GM18526 (cell line): ENCODE data around the gene KDM1B.

Source experiments
- POLR2A ChIP-seq: IDR thresholded peaks from 3 replicates; pipeline ENCODE4 v1.6.1; 2011; ENCODE audit not compliant: insufficient read length; ENCODE audit errors: extremely low read depth

KDM1B gene, protein sequence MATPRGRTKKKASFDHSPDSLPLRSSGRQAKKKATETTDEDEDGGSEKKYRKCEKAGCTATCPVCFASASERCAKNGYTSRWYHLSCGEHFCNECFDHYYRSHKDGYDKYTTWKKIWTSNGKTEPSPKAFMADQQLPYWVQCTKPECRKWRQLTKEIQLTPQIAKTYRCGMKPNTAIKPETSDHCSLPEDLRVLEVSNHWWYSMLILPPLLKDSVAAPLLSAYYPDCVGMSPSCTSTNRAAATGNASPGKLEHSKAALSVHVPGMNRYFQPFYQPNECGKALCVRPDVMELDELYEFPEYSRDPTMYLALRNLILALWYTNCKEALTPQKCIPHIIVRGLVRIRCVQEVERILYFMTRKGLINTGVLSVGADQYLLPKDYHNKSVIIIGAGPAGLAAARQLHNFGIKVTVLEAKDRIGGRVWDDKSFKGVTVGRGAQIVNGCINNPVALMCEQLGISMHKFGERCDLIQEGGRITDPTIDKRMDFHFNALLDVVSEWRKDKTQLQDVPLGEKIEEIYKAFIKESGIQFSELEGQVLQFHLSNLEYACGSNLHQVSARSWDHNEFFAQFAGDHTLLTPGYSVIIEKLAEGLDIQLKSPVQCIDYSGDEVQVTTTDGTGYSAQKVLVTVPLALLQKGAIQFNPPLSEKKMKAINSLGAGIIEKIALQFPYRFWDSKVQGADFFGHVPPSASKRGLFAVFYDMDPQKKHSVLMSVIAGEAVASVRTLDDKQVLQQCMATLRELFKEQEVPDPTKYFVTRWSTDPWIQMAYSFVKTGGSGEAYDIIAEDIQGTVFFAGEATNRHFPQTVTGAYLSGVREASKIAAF

DNA sequence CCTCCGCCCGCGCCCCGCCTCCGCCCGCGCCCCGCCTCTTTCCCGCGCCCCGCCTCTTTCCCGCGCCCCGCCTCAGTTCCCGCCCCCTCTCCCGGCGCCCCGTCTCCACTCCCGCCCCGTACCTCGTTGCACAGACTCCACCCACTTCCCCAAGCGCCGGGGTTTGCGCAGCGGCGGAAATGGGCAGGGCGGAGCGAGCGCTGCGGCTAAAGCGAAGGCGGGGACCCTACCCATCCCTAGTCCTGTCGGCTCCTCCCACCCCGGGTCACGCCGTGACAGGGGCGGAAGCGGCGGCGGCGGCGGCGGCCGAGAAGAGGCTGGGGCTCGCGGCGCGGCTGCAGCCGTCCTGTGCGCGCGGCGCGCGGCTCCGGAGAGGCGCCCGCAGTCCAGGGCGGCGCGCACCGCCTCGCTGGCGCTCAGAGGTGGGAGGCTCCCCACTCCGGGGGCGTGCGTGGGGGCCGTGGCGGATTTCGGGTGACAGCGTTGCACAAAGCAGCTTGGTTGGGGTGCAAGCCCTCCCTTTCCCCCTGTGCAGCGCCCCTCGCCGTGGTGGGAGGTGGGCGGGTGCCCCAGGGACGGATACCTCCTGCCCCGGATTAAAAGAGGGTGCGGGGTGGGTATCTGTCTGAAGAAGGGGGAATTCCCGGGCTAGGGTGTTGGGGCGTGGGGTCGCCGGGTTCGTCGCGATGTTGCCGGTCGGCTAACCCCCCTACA is at the start of gene KDM1B:
TSS of gene KDM1B (plus strand) at position 273 of the 714 bp plus-strand sequence. CDS start 4,474 bp downstream, outside the sequence.
- peak; percentile 55 for TF ChIP-seq POLR2A

DNA sequence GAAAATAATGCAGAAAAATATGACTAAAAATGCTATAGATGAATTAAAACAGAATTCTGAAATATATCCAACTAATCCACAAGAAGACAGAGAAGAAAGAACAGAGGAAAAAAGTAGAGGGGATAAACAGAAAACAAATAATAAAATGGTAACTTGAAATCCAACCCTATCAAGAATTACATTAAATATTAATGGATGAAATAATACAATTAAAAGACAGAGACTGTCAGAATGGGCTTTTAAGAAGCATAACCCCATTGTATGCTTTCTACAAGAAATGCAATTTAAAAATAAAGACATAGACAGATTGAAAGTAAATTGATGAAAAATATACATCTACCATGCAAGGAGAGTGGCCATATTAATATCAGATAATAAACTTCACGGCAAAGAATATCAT is 48.2 kb upstream of the KDM1B start:
- TF ChIP-seq POLR2A, result no peak

DNA sequence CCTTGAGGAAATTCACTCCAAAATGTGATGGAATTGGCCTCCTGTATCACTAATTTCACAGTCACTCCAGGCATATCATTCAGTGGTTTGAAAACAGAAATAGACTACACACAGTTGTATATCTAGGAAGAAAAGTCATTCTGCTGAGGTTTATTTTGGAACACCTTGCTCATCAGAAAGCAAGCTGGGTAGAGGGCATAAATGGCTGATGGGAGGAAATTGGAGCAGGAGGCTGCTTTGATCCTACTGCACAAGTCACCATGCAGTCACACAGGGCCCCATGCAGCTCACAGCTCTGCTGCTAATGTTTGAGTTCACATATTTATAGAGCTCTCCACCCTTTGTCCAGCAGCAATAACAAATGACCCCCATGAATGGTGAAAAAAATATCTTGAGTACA is 45.1 kb upstream of the KDM1B start:
- no peak for TF ChIP-seq POLR2A

DNA sequence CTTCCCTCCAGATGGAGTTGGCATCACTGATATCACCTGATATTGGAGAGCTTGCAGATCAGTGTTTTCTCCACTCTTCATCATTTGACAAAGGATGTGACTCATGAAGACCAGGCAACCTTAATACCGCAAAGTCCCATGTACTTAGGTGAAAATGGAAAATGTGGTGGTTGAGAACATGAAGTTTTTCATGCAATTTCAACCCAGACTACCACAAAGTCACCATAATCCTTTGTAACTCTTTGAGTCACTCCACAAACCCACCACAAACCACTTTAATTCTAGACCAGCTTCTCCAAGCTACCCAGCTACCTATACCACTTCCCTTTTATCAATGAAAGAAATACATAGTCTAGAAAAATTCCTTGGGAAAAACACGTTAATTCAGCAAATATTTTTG is 39.9 kb upstream of the KDM1B start:
- TF ChIP-seq POLR2A, result no peak

DNA sequence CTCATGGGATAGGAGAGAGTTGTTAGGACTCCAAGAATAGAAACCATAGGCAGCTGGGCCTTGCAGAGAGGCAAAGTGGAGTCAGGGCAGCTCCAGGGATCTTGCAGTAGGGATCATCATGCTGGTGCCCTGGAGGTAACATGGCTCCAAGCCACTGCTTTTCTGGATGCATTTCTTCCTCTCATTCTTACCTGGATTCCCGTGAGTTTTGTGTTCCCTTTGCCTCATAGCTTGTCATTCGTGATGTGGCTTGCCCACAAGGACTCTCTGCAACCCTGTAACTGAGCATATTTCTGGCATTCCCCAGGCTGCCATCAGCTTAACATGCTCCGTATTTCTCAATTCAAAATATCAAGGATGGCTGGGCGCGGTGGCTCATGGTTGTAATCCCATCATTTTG is 38.1 kb upstream of the KDM1B start:
- TF ChIP-seq POLR2A, result no peak

DNA sequence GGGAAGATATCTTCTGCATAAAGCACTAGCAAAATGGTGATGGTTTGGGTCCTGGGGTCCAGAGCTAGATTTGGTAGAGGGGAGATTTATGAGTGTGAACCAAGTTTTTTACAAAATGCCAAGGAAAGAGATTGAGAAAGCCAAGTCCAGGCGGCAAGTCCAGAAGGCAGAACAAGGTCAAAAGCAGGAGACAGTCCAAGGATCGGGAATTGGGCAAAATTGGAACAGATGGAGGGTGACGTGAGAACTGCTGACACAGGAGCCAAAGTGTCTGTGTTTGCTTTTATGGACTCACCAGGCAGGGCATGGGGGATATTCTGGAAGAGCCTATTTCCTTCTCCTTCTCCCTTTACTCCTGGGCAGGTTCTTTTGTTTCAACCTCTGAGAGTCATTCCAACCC is 36.9 kb upstream of the KDM1B start:
- TF ChIP-seq POLR2A, result no peak

DNA sequence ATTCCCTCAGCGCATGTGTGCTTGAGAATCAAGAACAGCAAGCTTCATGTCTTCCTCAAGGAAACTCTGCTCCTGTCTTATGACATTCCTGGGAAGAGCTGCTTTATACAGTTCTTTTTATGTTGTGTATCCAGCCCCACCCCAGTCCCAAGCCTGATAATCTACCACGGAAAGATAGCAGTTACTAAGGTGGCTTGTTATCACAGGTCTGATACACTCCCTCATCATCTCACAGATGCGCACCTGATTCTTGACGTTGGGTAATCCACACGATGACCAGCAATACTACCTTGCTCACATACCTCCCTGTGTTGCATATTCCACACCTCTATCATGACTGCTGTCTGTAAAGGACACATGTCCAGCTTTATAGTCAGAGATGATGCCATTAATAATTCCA is 36.0 kb upstream of the KDM1B start:
- no peak for TF ChIP-seq POLR2A

DNA sequence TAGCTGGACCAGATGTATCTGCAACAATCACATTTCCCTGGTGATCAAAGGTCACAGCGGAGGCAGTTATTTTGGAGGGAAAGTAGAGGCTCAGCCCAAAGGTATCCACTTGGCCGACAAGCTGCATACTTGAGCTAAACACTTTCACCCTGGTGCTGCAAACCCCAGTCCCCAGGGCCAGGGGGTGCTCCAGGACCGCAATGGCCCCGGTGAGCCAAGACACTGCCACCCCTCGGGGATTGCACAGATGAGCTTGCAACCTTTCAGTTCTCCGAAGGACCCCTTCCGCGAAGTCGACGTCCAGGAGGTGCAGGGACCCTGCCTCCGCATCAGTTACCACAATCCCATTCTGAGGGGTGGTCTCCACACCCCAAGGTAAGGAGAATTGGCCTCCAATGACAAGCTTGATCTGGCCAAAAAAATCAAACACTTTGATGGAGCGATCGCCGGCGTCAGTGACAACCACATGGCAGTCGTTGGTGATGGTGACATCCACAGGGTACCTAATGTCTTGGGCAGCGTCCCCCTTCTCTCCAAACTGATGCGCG is 33.6 kb upstream of the KDM1B start:
- no peak for TF ChIP-seq POLR2A

DNA sequence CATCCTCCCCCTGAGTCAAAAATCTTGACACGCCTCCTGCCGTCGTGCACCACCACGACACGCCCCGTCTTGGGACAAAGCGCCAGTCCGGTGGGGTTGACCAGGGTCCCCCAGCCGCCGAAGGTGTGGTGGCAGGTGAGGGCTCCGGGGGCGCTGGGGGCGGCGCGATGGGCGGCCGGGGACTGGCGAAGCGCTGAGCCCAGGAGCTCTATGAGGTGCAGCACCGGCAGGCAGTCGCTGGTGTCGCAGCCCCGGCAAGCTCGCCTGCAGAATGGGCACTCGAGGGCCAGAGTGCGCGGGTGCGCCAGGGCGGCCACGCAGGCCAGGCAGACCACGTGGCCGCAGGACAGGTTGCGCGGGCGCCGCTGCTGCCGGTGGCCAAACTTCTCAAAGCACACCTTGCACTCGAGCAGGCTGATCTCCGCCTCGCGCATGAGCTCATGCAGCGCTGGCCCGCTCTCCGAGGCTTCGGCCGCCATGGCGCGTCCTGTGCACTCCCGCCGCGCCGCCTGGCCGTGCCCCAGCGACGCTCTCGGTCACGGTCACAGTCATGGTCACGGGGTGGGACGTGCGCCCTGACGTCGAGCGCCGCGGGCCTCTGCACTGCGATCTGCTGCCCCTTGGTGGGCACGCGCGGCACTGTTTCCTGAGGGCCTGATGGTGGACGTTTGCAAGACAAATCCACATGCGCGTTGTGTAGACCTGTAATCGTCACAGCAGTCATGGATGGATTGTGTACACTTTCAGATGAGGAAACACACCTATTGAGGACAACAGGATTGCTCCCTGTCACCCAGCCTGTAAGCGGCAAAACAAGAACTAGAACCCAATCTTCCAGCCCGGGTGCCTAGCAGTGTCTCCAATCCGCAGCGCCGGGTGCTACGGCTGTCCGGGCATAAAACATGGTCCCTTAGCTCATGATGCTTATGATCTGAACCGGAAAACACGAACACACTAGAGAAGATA is 32.8 kb upstream of the KDM1B start, which contains the start of gene NHLRC1:
TSS of gene NHLRC1 (minus strand) at position 550 of the 966 bp plus-strand sequence. CDS start at position 479, 71 bp downstream.
- peak; percentile 42 for TF ChIP-seq POLR2A

DNA sequence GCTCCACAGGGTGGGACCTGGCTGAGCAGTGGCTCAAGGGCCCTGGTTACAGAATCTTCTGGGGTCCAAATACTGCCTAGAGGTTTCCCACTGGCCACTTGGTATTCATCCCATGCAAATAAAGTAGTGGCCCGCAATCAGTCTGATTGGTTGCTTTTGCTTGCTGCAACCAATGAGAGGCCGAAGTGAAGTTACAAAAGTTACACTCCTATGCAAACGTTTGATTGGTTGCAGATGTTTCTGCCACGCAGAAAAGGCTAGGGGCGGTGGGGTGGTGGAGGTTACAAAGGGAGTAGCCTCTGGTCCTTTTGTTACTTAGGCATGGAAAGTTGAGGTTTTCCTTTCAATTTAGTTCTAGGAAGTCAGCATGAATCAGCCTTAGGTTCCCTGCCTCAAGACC is 29.1 kb upstream of the KDM1B start:
- no peak for TF ChIP-seq POLR2A

DNA sequence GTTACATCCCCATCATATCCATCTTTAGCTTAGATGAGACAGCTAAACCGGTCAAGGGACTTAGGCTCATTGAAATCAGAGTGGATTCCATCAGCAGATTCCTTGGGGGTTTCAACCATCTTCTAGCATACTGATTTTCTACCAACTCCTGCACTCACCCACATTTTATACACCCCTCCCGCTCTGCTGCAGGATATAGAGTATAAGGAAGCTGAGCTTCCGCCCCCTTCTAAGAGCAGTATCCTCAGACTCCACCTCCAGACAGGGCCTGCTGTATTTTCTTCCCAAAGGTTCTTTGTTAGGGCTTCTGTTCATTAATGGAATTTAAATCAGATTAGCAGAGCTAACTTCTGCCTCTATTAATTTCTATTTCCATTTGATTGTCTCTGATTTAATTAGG is 22.9 kb upstream of the KDM1B start:
- TF ChIP-seq POLR2A, result no peak

DNA sequence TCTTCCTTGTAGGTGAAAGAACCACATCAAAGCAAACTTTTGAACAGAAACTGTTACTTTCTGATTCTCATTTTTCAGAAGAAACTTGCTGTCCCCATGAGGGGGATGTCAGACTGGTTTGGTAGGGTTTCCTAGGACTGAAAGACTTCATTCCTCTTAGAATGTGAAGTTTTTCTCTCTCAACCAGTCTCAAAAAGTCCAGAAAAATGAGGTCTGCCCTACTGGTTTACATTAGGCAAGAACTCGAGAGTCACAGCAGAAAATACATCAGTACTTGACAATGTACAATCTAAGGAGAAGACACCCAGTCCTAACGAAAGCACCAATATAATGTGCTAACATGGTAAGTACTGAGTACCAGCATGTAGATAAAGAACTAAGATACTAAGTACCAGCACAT is 20.1 kb upstream of the KDM1B start:
- TF ChIP-seq POLR2A, result no peak

DNA sequence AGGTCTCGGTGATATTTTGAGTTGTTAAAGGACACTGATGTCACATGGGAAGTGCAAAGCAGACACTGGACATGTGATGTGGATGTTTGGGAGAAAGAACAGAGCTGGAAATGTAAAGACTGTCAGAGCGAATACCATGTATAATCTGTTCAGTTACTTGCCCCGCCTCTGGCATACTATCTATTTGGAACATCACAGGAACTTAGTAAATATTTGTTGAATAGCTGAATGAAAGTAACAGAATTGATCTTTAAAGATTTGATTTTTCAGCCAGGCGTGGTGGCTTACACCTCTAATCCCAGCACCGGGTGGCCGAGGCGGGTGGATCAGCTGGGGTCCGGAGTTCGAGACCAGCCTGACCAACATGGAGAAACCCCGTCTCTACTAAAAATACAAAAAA is 19.0 kb upstream of the KDM1B start:
- no peak for TF ChIP-seq POLR2A

DNA sequence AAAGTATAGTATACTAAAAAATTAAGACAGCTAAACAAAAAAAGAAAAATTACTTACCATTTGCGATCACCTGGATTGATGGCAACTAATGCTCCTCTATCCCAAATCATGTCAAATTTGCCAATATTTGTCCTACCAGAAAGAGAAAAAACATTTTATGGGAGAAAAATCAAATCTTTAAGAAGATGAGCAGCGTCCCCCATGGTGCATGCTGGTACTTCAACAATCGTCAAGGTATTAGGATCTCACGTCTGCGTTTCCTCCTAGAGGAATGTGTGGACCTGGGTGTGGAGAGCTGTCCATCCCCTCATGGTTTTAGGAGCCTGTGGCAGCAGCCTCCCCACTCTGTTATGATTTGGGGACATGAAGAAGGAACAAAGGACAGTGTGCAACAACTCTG is 16.3 kb upstream of the KDM1B start:
- no peak for TF ChIP-seq POLR2A
